ENCODE data around the gene VWF.
"Not testable (repeated sequence)": the region's sequence is repeated elsewhere in the genome, so short reads cannot be mapped to it uniquely, and the experiment has no call there.

VWF gene

GRCh38 chr12:6104027-6104426 is 20.4 kb downstream of the VWF start:
- no peak for DNase-seq (ENCODE audit: low spot score)

- DNase-seq (ENCODE audit: low spot score): not testable (repeated sequence)
Measured at GRCh38 chr12:6102021-6102420, 22.4 kb downstream of the VWF start.

GRCh38 chr12:6099316-6099715 is 25.2 kb downstream of the VWF start:
- DNase-seq (ENCODE audit: low spot score): no peak

DNA sequence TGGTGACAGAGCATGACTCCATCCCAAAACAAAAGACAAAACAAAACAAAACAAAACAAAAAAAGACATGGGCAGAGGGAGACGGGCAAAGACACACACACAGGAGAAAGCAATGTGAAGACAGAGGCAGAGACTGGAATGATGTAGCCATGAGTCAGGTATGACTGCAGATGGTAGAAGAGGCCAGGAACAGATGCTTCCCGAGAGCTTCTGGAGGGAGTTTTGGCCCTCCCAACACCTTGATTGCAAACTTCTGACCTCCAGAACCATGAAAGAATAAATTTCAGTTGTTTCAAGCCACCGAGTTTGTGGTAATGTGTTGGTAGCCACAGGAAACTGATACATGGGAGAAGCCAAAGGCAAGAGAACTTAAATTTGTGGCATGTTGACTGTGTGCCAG is 27.1 kb downstream of the VWF start:
- no peak for DNase-seq (ENCODE audit: low spot score)

- peak; percentile 49 for DNase-seq (ENCODE audit: low spot score)
Measured at GRCh38 chr12:6096527-6096926, 27.9 kb downstream of the VWF start.

DNA sequence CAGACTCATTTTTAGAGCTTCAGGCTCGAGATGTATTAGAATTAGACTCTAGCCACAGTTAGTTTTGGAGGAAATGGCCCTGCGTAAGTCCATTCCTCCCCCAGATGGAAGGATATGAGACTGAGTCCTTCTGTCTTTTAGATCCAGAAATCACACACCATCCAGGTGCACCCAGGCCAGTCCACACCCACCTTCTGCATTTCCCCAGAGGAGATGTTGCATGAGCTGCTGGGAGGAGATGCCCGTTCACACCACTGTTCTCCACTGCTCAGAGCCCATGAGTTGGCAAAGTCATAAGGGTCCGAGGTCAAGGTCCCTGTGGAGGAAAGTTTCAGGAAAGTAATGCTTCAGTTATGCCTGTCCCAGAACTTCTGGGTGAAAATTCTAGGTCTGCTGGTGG is 29.2 kb downstream of the VWF start:
- DNase-seq (ENCODE audit: low spot score): no peak

- DNase-seq (ENCODE audit: low spot score): no peak
Measured at GRCh38 chr12:6093764-6094163, 30.7 kb downstream of the VWF start.

DNA sequence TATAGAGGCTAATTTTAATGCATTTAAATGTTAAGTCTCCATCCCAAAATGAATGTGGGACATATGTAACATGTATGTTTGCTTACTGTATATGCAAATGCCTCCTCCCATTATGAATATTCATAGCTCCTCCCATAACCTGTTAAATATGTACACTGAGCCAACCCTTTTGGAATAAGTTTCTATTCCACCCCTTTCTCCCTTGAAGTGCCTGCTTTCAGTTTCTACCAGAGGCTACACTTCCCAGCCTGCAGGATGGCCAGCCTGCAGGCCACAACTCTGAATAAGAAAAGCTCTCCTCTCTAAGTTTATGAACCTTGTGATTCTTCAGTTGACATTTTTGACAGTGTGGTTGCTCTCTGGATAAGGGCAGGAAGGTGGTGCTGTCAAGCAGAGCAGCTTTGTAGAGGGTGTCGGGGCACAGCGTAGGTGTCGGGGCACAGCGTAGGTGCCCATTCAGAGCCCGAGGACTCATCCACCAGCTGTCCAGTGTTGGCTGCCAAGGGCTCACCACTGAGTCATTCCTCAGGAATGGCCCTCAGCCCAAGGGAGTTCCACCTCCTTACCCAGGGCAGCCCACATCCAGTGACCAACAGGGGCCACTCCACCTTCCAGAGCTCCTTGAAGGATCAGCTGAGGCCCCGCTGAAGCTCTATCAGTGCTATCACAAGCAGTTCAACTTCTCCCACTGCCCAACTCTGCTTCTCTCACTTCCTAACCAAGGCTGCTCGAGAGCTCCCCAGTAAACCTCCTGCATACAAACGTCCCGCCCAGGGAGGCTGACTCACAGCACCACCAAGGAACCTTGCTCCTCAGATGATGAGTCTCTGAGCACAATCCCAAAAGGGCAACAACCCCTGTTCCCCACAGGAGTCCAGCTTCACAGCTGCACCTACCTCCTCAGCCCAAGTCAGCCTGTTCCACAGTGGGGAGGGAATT is 31.4 kb downstream of the VWF start:
- DNase-seq (ENCODE audit: low spot score): no peak

GRCh38 chr12:6091786-6092566 is 32.5 kb downstream of the VWF start:
- DNase-seq (ENCODE audit: low spot score): no peak

DNA sequence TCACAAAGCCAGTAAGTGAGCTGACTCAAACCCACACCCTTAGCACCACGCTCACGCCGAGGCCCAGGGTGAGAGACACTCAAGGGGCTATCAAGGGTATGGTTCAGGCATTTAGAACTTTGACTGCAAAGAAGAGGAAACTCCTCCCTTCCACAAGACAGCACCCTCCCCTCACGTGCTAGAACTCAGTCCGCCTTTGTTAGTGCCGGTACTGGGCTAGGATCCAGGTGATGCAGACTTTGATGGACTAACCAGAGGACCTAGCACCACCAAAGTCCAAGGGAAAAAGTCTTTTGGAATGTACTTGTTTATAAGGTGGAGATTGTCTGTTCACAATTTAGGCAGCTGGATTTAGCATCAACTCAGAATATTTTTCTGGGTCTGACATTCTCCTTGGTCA is 33.7 kb downstream of the VWF start:
- no peak for DNase-seq (ENCODE audit: low spot score)

- peak; percentile 55 for DNase-seq (ENCODE audit: low spot score)
Measured at GRCh38 chr12:6088921-6089747, 35.3 kb downstream of the VWF start.

DNA sequence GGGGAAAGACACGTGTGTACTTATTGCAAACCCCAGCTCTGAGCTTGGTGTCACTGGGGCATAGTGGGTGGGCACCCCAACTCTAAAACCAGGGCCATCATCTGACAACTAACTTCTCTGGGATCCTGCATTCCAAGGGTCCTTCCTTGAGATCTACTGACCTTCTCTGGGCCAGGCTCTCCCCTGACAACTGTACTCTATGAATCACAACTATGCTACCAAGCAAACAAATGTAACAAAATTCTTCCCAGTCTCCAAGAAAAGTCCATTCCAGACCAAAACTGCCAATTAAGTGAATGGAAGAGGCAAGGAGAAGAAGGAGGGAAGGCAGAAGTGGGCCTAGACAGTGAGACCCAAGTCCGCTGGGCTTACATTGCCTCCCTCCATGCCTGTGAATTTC is 38.2 kb downstream of the VWF start:
- DNase-seq (ENCODE audit: low spot score): no peak

DNA sequence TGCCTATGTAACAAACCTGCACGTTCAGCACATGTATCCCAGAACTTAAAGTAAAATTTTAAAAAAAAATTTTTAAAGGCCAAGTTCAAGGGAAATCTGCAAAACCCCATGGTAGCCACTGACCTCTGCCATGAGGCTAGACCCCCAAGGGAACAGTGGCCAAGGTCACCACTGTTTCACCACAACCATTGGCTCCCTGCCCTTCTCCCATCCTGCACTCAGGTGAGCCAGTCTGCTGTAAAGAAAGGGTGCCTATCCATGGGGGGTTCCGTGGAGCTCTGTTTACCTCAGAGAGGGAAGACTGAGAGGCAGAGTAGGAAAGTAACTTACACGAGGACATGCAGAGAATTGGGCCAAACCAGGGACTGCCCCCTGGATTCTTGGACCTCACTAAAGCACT is 38.6 kb downstream of the VWF start:
- no peak for DNase-seq (ENCODE audit: low spot score)

- no peak for DNase-seq (ENCODE audit: low spot score)
Measured at GRCh38 chr12:6084969-6085450, 39.5 kb downstream of the VWF start.

DNA sequence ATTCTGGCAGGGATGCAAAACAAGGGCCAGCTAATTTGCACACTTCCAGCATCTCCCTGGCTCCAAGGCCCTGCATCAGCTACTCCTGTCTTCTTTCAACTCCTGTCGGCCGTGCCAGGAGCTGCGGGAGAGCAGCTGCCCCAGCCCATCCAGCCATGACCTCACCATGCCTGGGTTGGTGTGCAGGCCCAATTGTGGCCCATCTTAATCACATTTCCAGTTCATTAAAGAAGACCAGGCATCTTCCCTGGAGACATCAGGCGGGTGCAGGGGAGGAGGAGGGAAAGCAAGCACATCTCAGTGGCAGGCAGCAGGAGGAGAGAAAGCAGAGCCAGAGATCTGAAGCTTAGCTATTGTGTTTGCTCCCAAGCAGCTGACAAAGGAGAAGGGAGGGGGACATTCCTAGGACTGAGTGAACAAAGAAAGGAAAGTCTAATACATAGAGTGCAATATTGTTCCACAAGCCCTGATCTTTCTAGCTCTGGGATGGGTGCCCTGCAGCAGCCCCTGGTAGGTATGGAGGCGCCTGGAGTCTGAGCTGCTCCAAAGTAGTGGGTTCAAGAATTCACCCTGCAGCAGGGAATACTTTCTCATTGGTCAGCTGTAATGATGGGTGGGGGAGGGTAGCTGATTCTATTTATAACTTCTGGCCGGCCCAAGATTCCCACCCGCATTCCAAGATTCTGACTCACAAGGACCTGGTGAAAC is 40.1 kb downstream of the VWF start:
- no peak for DNase-seq (ENCODE audit: low spot score)

DNA sequence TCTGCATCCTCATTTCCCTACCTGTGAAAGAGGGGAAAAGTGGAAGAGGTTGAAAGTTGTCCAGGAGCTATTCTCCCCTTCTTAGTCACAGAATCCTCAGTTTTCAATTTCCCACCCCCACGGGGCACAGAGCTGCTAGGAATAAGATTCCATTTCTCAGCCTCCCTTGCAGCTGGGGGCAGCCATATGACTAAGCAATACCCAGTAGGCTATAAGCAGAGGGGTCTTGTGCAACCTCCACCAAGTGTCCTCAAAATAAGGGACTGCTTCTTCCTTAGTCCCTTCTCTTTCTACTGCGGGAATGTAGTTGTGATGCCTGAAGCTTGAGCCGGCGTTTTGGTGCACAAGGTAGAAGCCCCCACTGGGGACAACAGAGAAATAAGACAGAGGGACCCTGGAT is 40.9 kb downstream of the VWF start:
- DNase-seq (ENCODE audit: low spot score): no peak

GRCh38 chr12:6082613-6083012 is 41.9 kb downstream of the VWF start:
- no peak for DNase-seq (ENCODE audit: low spot score)

DNA sequence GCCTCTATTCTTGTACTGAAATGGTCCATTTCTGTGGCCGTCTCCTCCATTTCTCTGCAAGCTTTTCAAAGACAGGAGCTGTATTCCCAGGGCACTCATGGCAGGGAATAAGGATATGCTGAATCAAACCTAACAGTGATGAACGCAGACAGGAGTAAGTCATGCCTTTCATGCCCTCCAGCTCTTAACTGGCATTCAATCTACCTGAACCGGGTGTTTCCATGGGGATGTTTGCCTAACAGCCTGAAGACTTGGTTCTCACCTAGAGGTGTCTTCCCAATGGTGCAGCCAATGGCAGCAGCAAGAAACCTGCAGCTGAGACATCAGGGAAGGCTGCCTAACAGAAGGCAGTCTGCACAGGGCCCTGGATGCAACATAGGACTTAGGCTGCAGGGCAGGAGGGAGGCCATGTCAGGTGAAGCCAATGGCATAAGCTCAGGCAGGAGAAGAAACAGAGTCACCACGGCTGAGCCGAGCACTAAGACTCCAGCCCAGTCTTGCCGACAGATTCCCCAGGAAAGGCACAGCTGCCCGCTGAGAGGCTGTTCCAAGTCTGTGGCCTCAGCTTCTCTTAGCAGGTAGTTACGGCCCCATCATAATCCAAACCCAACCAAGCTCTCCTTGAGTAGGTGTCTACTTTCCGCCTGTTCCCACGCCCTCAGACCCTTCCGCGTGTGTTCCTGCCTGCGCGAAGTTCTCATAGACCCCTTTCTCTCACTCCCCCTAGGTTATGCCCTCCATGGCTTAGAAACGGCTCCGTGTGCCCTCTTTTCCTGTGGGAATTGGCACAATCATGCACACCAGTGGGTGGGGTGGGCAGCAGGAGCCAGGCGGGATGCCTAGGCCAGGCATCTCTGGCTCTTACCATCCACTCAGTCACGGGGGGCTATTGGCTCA is 44.1 kb downstream of the VWF start:
- no peak for DNase-seq (ENCODE audit: low spot score)

- DNase-seq (ENCODE audit: low spot score): no peak
Measured at GRCh38 chr12:6078398-6079096, 45.9 kb downstream of the VWF start.

DNA sequence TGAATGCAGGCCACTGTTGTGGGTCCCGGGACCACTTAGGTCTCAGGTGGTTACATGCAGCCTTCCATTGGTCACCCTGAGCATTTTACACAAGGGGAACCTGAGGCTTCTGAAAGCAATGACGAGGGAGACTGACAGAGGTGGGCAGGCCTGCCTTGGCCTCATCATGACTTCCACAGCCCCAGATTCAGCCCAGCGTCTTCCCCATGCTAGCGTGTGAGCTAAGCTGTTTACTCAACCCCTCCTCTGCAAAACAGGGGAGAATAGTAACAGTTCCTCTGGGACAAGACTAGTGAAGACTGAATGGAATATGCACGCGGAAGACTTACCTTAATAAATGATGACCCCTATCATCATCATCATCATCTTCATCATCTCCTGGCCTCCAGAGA is 46.8 kb downstream of the VWF start:
- DNase-seq (ENCODE audit: low spot score): no peak

Measured in HuH-7 (cell line).